Fibroblast of gingiva (primary cell): ENCODE results near the gene OR1J2.
A peak's percentile ranks its signal among the peaks of the same experiment; 100 is the strongest.
"Not testable (repeated sequence)": the region's sequence is repeated elsewhere in the genome, so short reads cannot be mapped to it uniquely, and the experiment has no call there.

ENCODE experiments used
- DNase-seq: peaks from one replicate; pipeline ENCODE4 v3.0.0-alpha.2; 2011; ENCODE audit warnings: low read depth

The OR1J2 gene, protein sequence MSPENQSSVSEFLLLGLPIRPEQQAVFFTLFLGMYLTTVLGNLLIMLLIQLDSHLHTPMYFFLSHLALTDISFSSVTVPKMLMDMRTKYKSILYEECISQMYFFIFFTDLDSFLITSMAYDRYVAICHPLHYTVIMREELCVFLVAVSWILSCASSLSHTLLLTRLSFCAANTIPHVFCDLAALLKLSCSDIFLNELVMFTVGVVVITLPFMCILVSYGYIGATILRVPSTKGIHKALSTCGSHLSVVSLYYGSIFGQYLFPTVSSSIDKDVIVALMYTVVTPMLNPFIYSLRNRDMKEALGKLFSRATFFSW

DNA sequence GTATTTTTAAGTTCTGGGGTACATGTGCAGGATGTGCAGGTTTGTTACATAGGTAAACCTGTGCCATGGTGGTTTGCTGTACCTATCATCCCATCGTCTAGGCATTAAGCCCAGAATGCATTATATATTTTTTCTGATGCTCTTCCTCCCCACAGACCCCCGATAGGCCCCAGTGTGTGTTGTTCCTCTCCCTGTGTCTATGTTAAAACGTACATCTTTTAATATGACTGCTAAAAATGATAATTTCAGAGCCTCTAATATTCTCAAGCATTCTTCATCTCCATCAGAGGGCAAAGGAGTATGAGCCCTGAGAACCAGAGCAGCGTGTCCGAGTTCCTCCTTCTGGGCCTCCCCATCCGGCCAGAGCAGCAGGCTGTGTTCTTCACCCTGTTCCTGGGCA lies at the start of gene OR1J2:
TSS of gene OR1J2 (plus strand) at position 301 of the 400 bp plus-strand sequence. CDS start at position 301, 0 bp downstream.
- DNase-seq, result no peak

DNA sequence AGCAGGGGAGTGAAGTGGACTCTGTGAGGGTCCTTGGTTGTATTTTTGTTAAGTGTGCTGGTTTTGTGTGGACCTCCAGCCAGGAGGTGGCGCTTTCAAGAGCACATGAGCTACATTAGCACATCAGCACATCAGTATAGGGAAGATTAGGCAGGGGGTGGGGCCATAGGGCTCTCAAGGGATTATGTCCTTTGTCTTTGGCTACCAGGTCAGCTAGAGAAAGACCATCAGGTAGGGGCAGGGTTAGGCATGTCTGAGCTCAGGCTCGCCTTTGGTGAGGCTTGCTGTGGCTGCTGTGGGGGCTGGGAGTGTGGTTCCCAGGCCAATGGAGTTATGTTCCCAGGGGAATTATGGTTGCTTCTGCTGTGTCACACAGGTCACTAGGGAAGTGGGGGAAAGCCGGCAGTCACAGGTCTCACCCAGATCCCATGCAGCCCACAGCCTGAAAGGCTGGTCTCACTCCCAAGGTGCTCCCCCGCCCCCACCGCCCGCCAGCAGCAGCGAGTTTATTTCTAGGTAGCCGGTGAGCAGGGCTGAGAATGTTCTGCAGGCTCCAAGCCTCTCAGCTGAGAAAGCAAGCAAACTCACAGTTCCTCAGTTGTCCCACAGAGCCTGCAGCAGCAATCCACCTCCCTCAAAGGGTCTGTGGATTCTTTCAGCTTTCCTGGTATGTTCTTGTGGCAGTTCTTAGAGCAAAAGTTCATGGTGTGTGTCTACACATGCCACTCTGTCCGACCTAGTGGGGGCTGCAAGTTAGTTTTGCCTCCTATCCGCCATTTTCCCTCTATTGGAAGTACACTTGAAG lies 46.6 kb upstream of the OR1J2 start:
- DNase-seq, result no peak

DNA sequence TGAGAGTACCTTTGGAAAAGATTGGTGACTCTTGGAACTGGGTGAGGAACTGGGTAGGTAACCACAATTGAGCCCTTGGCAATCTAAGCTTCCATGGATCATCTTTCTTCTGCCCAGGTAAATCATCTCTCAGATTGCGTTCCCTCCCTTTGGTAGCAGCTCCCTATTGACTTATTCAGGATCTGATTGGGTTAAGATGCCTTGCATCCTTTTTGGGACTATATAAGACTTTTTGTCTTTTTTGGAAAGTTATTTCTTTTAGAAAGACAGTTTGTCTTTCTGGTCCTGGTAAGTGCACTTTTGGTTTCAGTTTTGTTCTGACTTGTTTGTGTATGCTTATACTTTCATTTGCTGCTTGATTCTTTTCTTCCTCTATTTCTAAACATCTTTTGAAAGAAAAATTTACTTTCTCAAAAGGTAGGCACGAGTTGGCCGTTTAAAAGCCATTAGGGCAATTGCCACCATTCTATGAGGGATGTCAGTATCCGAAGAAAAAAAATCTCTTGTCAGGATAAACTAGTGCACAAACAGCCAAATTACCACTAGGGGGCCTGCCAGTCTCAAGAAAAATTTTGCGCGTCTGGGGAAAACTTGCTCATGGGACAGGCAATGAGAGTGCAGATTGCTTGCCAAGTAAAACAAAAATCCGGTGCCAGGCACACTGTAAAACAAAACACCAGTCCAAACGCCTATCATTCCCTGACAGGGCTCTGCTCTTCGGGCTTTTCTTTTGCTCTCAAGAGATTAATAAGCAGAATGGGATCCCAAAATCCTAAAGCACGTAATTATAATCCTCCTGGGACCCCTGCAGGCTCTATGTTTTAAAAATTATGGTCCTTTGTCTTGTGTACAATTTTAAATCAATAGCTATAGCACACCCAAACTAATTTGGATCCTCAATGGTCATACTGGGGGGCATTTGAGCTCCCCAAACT lies 45.7 kb upstream of the OR1J2 start:
- peak; percentile 92 for DNase-seq

- DNase-seq, result no peak
These were observed 44.1 kb upstream of the OR1J2 start for GRCh38 chr9:122466456-122466855.

DNA sequence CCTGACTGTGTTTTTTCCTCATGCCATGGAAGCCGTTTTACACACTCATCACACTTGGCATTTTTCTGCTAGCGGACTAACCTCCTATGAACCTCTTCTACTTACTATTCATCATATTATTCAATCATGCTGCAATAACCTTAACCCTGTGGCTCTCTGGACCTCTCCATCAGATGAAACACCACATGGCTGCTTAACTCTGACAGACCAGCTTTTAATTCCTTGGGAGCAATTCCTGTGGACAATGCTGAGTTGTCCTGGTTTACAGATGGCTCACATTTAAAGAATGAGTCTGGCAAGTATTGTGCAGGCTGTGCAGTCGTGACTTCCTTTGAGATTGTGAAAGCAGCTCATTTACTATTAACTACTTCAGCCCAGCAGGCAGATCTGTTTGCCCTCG lies 41.9 kb upstream of the OR1J2 start:
- DNase-seq, result peak; percentile 81

DNA sequence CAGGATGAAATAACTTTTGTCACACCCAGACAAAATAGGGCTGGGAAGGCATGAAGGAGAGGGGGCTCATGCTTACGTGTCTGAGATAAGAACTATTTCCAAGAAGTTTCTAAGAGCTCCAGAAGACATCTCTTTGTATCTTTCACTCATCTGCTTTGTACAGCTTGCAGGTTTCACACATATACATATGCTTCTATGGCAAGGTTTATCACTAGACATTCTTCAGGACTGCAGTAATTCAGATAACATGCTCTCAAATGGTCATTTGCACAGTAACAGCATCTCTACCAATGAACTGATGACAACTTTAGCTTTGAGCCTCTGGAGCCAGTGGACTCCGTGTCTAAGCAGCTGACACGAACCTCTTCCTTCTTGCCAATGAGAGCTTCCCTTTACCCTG lies 36.0 kb upstream of the OR1J2 start:
- no peak for DNase-seq

GRCh38 chr9:122475717-122476116 lies 34.9 kb upstream of the OR1J2 start:
- no peak for DNase-seq

GRCh38 chr9:122477346-122477745 lies 33.3 kb upstream of the OR1J2 start:
- DNase-seq, result no peak

GRCh38 chr9:122477826-122478225 lies 32.8 kb upstream of the OR1J2 start, which contains the start of gene OR1J1:
Gene OR1J1, minus strand, starts transcription at chr9:122477926. Its CDS starts 0 bp downstream, at chr9:122477926.
- DNase-seq, result no peak

- DNase-seq, result no peak
These were observed 31.5 kb upstream of the OR1J2 start for GRCh38 chr9:122479062-122479461.

DNA sequence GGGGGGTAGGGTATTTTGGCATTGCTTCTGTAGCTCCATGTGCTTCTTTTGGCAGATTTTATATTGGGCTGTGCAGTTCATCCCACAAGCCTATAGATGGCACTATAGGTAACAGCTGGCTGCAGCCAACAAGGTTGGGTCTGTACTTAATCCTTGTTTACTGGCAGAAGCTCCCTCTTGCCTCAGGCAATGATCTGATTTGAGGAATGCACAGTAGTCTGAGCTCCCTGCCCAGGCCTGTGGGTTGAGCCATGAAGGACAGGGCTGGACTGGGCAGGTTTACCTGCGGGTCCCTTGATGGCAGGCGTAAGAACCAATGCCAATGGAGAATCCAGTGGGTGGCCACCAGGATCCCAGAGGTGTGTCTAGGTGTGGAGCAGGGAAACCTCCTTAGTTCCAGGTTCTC lies 11.7 kb upstream of the OR1J2 start:
- peak; percentile 58 for DNase-seq

GRCh38 chr9:122506964-122507363 lies 3.6 kb upstream of the OR1J2 start:
- DNase-seq, result no peak

DNA sequence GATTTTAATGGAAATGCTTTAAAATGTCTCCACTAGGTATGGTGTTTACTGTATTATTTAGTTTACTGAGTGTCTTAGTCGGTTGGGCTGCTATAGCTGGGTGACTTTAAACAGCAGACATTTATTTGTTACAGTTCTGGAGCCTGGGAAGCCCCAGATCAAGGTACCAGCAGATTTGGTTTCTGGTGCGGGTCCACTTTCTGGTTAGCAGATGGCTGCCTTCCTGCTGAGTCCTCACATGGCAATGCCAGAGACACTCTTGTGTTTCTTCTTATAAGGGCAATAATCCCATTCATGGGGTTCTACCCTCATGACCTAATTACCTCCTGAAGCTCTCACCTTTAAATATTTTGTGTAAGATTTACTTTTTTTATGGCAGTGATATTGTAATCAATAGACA lies 7.6 kb downstream of the OR1J2 start:
- DNase-seq, result no peak

GRCh38 chr9:122518841-122519240 lies 8.2 kb downstream of the OR1J2 start, which contains the start of gene OR1J4:
Gene OR1J4, plus strand, starts transcription at chr9:122519141. Its CDS starts 0 bp downstream, at chr9:122519141.
- no peak for DNase-seq

DNA sequence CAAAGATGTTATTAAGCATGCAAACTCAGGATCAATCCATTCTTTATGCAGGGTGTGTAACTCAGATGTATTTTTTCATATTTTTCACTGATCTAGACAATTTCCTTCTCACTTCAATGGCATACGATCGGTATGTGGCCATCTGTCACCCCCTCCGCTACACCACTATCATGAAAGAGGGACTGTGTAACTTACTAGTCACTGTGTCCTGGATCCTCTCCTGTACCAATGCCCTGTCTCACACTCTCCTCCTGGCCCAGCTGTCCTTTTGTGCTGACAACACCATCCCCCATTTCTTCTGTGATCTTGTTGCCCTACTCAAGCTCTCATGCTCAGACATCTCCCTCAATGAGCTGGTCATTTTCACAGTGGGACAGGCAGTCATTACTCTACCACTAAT lies 8.8 kb downstream of the OR1J2 start:
- no peak for DNase-seq

- no peak for DNase-seq
These were observed 16.0 kb downstream of the OR1J2 start for GRCh38 chr9:122526602-122527001.

DNA sequence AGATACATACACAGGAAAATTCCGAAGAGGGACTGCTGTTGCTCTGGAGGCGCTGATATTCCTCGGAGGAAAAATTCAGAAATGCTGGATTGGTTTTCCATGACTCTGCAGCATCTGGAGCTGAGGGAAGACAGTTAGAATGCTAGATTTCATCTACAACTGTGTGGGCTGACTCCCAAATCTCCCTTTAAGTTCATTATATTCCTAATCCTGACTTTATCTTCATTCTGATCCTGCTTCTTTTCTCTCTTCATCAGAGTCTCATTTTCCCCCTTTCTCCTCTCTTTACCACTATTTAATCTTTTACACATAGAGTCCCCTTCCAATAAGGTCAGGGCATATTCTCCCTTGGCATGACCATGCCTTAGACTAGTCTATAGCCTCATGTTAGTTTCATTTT lies 16.6 kb downstream of the OR1J2 start, which contains the start of gene OR1N1:
TSS of gene OR1N1 (minus strand) at position 101 of the 400 bp plus-strand sequence. CDS start at position 101, 0 bp downstream.
- no peak for DNase-seq

DNA sequence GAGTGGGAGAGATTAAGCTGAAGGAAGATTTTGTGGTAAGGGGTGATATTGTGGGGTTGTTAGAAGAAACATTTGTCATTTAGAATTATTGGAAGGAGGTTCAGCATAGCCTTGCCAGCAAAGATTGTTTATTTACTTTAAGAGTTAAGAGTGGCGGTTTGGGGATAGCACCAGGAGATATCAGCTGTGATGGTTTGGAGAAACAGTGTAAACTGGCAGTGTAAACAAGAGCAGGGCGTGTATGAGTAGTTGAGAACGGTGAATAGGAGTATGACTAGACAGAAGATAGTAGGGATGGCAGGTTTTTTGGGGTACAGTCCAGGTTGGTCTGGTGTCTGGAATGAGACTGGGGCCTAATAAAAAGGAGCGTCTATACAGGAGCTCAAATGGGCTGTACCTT lies 20.6 kb downstream of the OR1J2 start:
- DNase-seq, result not testable (repeated sequence)

DNA sequence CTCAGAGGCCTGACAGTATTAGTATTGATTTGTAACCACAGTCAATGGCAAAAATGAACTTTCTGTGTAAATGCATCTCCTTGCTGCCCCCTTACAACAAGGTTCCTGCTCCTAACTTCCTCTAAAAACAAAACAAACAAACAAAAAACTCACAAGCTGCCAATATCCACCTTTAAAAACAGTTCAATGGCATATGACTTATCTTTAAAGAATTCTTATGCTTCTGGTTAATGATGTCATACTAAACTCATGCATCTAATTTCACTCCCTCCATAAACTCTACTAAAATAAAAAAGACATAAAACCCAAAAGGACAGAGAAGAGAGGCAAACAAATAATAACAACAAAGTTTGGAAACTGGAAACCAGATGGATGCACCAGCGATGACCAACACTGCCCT lies 25.5 kb downstream of the OR1J2 start:
- no peak for DNase-seq

DNA sequence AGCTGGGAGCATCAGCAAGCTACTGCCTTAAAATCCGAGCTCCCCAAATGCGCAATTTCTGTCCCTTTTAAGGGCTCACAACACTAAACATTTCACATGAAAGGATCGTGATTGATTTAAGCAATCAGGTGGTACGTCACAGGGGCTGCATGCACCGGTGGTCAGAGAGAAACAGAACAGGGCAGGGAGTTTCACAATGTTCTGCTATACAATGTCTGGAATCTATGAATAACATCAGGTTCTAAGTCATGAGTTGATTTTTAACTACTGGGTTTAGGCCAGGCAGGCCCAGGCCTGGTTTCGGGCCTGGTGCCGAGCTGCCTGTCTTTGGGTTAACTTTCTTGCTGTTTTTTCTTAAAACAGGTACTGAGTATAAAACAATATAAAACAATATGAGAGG lies 26.5 kb downstream of the OR1J2 start:
- DNase-seq, result not testable (repeated sequence)

DNA sequence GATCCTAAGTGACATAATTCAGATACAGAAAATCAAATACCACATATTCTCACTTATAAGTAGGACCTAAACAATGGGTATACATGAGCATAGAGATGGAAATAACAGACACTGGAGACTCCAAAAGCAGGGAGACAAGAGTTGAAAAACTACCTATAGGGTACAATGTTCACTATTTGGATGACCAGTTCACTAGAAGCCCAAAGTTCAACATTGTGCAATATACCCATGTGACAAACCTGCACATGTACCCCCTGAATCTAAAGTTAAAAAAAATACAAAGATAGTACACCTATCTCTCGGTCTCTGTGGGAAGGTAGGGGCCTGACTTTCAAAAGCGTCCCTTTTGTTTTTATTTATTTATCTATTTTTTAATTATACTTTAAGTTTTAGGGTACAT lies 28.2 kb downstream of the OR1J2 start:
- no peak for DNase-seq

GRCh38 chr9:122546196-122546595 lies 35.6 kb downstream of the OR1J2 start:
- DNase-seq, result no peak
